HUES6 (cell line): Measurements from ENCODE around the gene SLC20A1.
"Not testable (repeated sequence)": the region's sequence is repeated elsewhere in the genome, so short reads cannot be mapped to it uniquely, and the experiment has no call there.

Experiments
- H3K27ac ChIP-seq: 2 replicates; pipeline ENCODE4 v1.7.0; 2013; ENCODE audit warnings: low read depth, mild to moderate bottlenecking, low read length, inconsistent platforms
- H3K27me3 ChIP-seq: 2 replicates; pipeline ENCODE4 v1.6.1; 2013; ENCODE audit warnings: low read length; ENCODE audit not compliant: control insufficient read depth, insufficient read depth
- H3K36me3 ChIP-seq: 2 replicates; pipeline ENCODE4 v1.6.1; 2013; ENCODE audit warnings: low read length; ENCODE audit not compliant: control insufficient read depth, insufficient read depth
- H3K4me1 ChIP-seq: 2 replicates; pipeline ENCODE4 v1.6.1; 2013; ENCODE audit warnings: low read length; ENCODE audit not compliant: control insufficient read depth, insufficient read depth
- H3K4me3 ChIP-seq: 2 replicates; pipeline ENCODE4 v1.5.1; 2013; ENCODE audit warnings: low read depth, low read length
- H3K9ac ChIP-seq: one replicate; pipeline ENCODE4 v1.6.1; 2013; ENCODE audit warnings: mild to moderate bottlenecking, low read length
- H3K9me3 ChIP-seq: 2 replicates; pipeline ENCODE4 v1.6.1; 2013; ENCODE audit warnings: low read depth, low read length; ENCODE audit not compliant: control insufficient read depth, insufficient read depth

SLC20A1 gene

GRCh38 chr2:112648081-112648480 lies 2.3 kb downstream of the SLC20A1 start:
- H3K27ac ChIP-seq = no peak overlapping the region
- peaks cover 64% of the 10 kb centered on the region for H3K36me3 ChIP-seq
- H3K27me3 ChIP-seq = no peaks in the 10 kb centered on the region; the same call in 1 of the 2 replicates
- H3K9me3 ChIP-seq = no peaks in the 10 kb centered on the region
- no peak overlapping the region for H3K9ac ChIP-seq
- H3K4me1 ChIP-seq = peaks cover 18% of the 10 kb centered on the region
- no peak overlapping the region; the same call in 1 of the 2 replicates for H3K4me3 ChIP-seq

DNA sequence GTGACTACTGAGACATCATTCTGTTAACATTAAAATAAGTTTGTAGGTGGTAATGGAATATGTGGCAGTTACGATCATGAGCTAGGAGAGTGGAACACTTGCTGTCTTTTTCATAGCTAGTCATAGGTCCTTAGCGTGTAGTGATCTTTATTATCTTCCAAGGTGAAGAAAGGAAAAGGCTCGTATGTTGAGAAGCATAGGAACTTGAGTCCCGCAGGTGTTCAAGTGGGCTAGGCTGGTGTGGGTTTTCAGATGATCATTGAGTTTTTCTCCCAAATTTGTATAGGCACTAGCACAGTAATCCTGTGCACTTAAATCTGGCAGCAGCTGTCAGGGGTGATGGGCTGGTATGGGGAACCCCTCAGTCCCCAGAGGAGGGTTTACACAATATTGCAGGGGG lies 10.9 kb downstream of the SLC20A1 start:
- H3K36me3 ChIP-seq = peaks cover 97% of the 10 kb centered on the region
- no peak overlapping the region for H3K4me3 ChIP-seq
- H3K27ac ChIP-seq = no peak overlapping the region
- no peaks in the 10 kb centered on the region for H3K4me1 ChIP-seq
- no peaks in the 10 kb centered on the region for H3K9me3 ChIP-seq
- H3K9ac ChIP-seq = no peak overlapping the region
- H3K27me3 ChIP-seq = no peaks in the 10 kb centered on the region

DNA sequence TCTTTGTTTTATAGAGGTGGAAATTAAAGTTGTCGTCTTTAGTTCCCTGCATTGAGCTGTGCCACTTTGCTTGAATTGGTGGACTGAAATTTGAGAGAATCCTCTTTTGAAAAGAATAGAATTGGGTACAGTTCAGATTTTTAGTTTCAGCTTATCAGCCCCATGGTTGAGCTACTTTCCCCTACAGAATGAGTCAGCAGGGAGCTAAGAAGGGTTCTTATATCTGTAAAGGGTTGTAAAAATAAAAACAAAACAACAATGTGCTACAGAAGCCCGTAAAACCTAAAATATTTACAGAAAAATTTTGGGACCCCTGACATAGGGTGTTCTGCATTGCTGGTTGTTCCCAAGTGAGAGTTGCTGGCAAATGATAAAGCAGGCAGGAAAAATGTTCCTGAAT lies 12.6 kb downstream of the SLC20A1 start:
- Histone ChIP-seq H3K4me1 (no peaks in the 10 kb centered on the region), H3K27ac (no peak overlapping the region), H3K4me3 (no peak overlapping the region), H3K9me3 (no peaks in the 10 kb centered on the region), H3K9ac (no peak overlapping the region), H3K36me3 (peaks cover 97% of the 10 kb centered on the region), H3K27me3 (no peaks in the 10 kb centered on the region)

DNA sequence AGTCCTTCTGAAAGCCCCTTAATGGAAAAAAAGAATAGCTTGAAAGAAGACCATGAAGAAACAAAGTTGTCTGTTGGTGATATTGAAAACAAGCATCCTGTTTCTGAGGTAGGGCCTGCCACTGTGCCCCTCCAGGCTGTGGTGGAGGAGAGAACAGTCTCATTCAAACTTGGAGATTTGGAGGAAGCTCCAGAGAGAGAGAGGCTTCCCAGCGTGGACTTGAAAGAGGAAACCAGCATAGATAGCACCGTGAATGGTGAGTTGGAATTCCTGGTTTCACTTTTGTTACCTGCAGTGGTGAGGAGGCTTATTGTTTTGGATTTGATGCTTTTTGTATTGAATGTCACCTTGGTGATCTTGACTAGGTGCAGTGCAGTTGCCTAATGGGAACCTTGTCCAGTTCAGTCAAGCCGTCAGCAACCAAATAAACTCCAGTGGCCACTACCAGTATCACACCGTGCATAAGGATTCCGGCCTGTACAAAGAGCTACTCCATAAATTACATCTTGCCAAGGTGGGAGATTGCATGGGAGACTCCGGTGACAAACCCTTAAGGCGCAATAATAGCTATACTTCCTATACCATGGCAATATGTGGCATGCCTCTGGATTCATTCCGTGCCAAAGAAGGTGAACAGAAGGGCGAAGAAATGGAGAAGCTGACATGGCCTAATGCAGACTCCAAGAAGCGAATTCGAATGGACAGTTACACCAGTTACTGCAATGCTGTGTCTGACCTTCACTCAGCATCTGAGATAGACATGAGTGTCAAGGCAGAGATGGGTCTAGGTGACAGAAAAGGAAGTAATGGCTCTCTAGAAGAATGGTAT lies 13.3 kb downstream of the SLC20A1 start:
- Histone ChIP-seq H3K4me1 (no peaks in the 10 kb centered on the region), H3K4me3 (no peak overlapping the region), H3K27me3 (no peaks in the 10 kb centered on the region), H3K9ac (no peak overlapping the region), H3K9me3 (no peaks in the 10 kb centered on the region), H3K27ac (no peak overlapping the region), H3K36me3 (peaks cover 98% of the 10 kb centered on the region)

DNA sequence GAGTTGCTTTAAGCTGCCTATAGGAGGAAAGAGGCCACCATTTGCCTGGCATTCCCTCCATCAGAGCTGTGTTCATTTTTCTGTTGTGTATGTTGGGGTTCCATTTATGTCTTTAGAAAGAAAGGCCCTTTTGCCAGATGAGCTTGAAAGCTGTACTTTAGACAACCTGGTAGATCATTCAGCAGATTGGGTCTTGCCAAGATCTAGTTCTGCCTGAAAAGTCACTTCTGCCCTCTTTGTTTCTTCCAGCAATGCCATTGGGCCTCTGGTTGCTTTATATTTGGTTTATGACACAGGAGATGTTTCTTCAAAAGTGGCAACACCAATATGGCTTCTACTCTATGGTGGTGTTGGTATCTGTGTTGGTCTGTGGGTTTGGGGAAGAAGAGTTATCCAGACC lies 14.4 kb downstream of the SLC20A1 start:
- Histone ChIP-seq H3K27me3 (no peaks in the 10 kb centered on the region), H3K27ac (no peak overlapping the region), H3K4me3 (no peak overlapping the region), H3K9me3 (no peaks in the 10 kb centered on the region), H3K9ac (no peak overlapping the region), H3K4me1 (no peaks in the 10 kb centered on the region), H3K36me3 (peaks cover 99% of the 10 kb centered on the region)

GRCh38 chr2:112661656-112662305 lies 16.0 kb downstream of the SLC20A1 start:
- H3K9me3 ChIP-seq = no peaks in the 10 kb centered on the region

GRCh38 chr2:112662704-112663103 lies 17.0 kb downstream of the SLC20A1 start:
- Histone ChIP-seq H3K9me3 (no peaks in the 10 kb centered on the region), H3K4me3 (no peak overlapping the region), H3K4me1 (no peaks in the 10 kb centered on the region), H3K27me3 (no peaks in the 10 kb centered on the region), H3K27ac (no peak overlapping the region), H3K36me3 (peaks cover 79% of the 10 kb centered on the region), H3K9ac (no peak overlapping the region)

More at GRCh38 chr2:112661656-112662305, 16.0 kb downstream of the SLC20A1 start:
- Histone ChIP-seq H3K36me3 (peaks cover 88% of the 10 kb centered on the region), H3K9ac (no peak overlapping the region), H3K27ac (no peak overlapping the region), H3K27me3 (no peaks in the 10 kb centered on the region), H3K4me1 (no peaks in the 10 kb centered on the region), H3K4me3 (no peak overlapping the region)

DNA sequence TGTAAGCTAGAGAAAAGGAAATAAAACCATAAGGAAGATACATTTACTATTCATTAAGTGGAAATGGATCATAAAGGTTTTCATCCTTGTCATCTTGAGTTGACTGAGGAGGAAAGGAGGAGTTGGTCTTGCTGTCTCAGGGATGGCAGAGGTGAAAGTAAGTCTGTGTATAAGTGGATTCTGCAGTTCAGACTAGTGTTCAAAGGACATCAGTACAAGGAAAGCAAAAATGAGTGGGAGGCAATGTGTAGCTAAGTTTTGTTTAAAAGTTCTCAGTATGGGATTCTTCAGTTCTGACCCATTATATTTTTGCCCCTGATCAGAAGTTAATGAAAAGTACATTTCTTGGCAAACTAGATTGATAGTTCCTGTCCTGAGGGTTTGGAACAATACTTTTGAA lies 18.9 kb downstream of the SLC20A1 start:
- no peak overlapping the region for H3K4me3 ChIP-seq
- no peaks in the 10 kb centered on the region for H3K4me1 ChIP-seq
- no peaks in the 10 kb centered on the region for H3K9me3 ChIP-seq
- peaks cover 59% of the 10 kb centered on the region for H3K36me3 ChIP-seq
- H3K9ac ChIP-seq = no peak overlapping the region
- H3K27ac ChIP-seq = no peak overlapping the region
- H3K27me3 ChIP-seq = no peaks in the 10 kb centered on the region

GRCh38 chr2:112665113-112665780 lies 19.5 kb downstream of the SLC20A1 start:
- Histone ChIP-seq H3K9ac (no peak overlapping the region), H3K4me3 (no peak overlapping the region), H3K4me1 (no peaks in the 10 kb centered on the region), H3K27ac (no peak overlapping the region), H3K36me3 (peaks cover 53% of the 10 kb centered on the region), H3K9me3 (no peaks in the 10 kb centered on the region), H3K27me3 (no peaks in the 10 kb centered on the region)

DNA sequence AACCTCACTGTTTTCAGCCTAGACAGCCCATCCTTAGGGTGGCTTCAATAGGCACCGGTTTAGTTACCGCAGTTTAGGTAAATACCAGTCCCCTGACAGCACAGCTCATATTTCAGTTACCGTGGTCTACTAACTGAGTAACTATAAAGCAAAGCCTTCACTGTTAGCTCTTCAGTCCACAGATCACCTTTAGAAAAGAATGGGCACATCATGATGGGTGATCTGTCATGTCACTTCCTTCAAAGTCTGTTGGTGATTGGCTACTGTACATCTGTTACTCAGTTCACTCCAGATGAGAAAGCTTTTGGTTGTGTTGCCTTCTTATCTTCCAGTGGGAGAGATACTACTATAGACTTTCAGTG lies 21.0 kb downstream of the SLC20A1 start:
- Histone ChIP-seq H3K4me1 (no peaks in the 10 kb centered on the region; the same call in 1 of the 2 replicates), H3K36me3 (peaks cover 38% of the 10 kb centered on the region), H3K9ac (no peak overlapping the region), H3K27ac (no peak overlapping the region), H3K9me3 (no peaks in the 10 kb centered on the region), H3K27me3 (no peaks in the 10 kb centered on the region), H3K4me3 (no peak overlapping the region)

- not testable (repeated sequence) for H3K9ac ChIP-seq, H3K27ac ChIP-seq, H3K27me3 ChIP-seq, H3K4me3 ChIP-seq, H3K4me1 ChIP-seq, H3K9me3 ChIP-seq
- peaks cover 31% of the 10 kb centered on the region for H3K36me3 ChIP-seq
Measured at GRCh38 chr2:112667540-112667939, 21.8 kb downstream of the SLC20A1 start.
